Panc1 (cell line): Measurements from ENCODE around the gene ME2. TPM values are rescaled to one million over a fixed set of nuclear protein-coding genes. Genes with fewer than 3 reads are reported as not detected.

Source experiments
- ATAC-seq: fragments of 200-7000 bp; cut with Tn5 transposase; 2 replicates; pipeline ENCODE4 v1.9.1; 2020; ENCODE audit warnings: mild to moderate bottlenecking, moderate library complexity
- BruUV-seq: library from RNA; stranded (reverse); fragments of 400-500 nt; replicated peaks from 2 replicates; lab custom pipeline; 2021; lab: Mats Ljungman, UMichigan
- CTCF ChIA-PET: fragments of 300-600 bp; sonication (Branson Sonifier 250); formaldehyde crosslinking; loops from one replicate; lab custom pipeline; 2022; ENCODE audit warnings: antibody characterized with exemption; lab: Charles Lee
- POLR2A ChIA-PET: fragments of 300-600 bp; sonication (Branson Sonifier 250); formaldehyde crosslinking; loops from one replicate; lab custom pipeline; 2022; ENCODE audit warnings: antibody characterized with exemption; lab: Charles Lee
- DNase-seq: peaks from one replicate; pipeline ENCODE4 v3.0.0-alpha.2; 2010; ENCODE audit warnings: low read depth, low spot score
- H3K27ac ChIP-seq: 2 replicates; pipeline ENCODE4 v1.5.1; 2011; ENCODE audit warnings: mild to moderate bottlenecking, low read length, inconsistent platforms
- H3K27me3 ChIP-seq: fragments of 200-500 bp; sonication (Bioruptor generic); 2 replicates; pipeline ENCODE4 v1.6.0; 2014; ENCODE audit warnings: low read length, inconsistent platforms; ENCODE audit not compliant: control insufficient read depth, insufficient read depth
- H3K36me3 ChIP-seq: fragments of 200-500 bp; sonication (Bioruptor generic); 2 replicates; pipeline ENCODE4 v1.5.1; 2014; ENCODE audit warnings: inconsistent platforms, mild to moderate bottlenecking, low read length, moderate library complexity; ENCODE audit not compliant: control insufficient read depth, insufficient read depth
- H3K4me1 ChIP-seq: 2 replicates; pipeline ENCODE4 v1.5.1; 2011; ENCODE audit warnings: inconsistent platforms, mild to moderate bottlenecking, low read length, moderate library complexity; ENCODE audit not compliant: control insufficient read depth, insufficient read depth
- H3K4me3 ChIP-seq, 2 experiments: 2 replicates each; pipeline ENCODE4 v1.5.1; 2011 to 2012; ENCODE audit warnings: low read depth in 2 of 2, low read length in 2 of 2, mild to moderate bottlenecking in 2 of 2, inconsistent platforms in 1 of 2, moderate library complexity in 1 of 2
- H3K9me3 ChIP-seq: fragments of 200-500 bp; sonication (Bioruptor generic); 2 replicates; pipeline ENCODE4 v1.5.1; 2014; ENCODE audit warnings: low read depth, mild to moderate bottlenecking, inconsistent platforms, low read length, moderate library complexity; ENCODE audit not compliant: control insufficient read depth, insufficient read depth
- CTCF ChIP-seq: fragments of 450-650 bp; IDR thresholded peaks from 2 replicates; pipeline ENCODE4 v1.5.1; 2017; ENCODE audit warnings: mild to moderate bottlenecking
- POLR2AphosphoS5 ChIP-seq: IDR thresholded peaks from 2 replicates; pipeline ENCODE4 v1.6.1; 2012; ENCODE audit warnings: mild to moderate bottlenecking, low read depth, low read length, moderate library complexity
- REST ChIP-seq, 2 experiments: IDR thresholded peaks; 2 replicates each; pipeline ENCODE4 v1.6.1; 2011 to 2012; ENCODE audit warnings: low read depth in 2 of 2, control low read depth in 1 of 2, low read length in 1 of 2, mild to moderate bottlenecking in 1 of 2, moderate library complexity in 1 of 2; ENCODE audit not compliant: insufficient read depth in 1 of 2
- SIN3A ChIP-seq: IDR thresholded peaks from 2 replicates; pipeline ENCODE4 v1.6.1; 2012; ENCODE audit warnings: low read depth, mild to moderate bottlenecking, low read length, moderate library complexity, borderline replicate concordance; ENCODE audit not compliant: insufficient read depth
- TCF7L2 ChIP-seq: IDR thresholded peaks from 2 replicates; pipeline ENCODE4 v1.6.1; 2011; ENCODE audit warnings: mild to moderate bottlenecking, low read depth, low read length, inconsistent platforms
- in situ Hi-C: cut with HindIII; loops from 2 replicates; pipeline ENCODE4 v1.10.0; 2016; ENCODE audit warnings: low sequenced_read_pairs, low pct_unique_long_range_greater_than_20kb
- intact Hi-C: fragments of 100-400 bp; cut with micrococcal nuclease; formaldehyde crosslinking; loops from one replicate; pipeline ENCODE4 v1.10.0; 2022; ENCODE audit not compliant: unreplicated experiment
- total RNA-seq: library from RNA; stranded (reverse); gene quantifications from one replicate; pipeline ENCODE4 v1.2.1, GENCODE V29; 2021; ENCODE audit not compliant: unreplicated experiment

The ME2 gene
- total RNA-seq, 1 experiment from 2014 or later, result 38.2 TPM

GRCh38 chr18:50956116-50956515 lies 77.2 kb downstream of the ME2 start:
- CTCF ChIA-PET, result interaction anchor here (0.7 kb wide), 1 partner anchor 20 kb away, joined by 4 read pairs; no protein-coding TSS in a partner anchor
- H3K27ac ChIP-seq, result no peak overlapping the region
- BruUV-seq, result no TSS peak
- intact Hi-C loops (no loop called here), in situ Hi-C loops (no loop called here)
- no peaks in the 10 kb centered on the region for H3K4me1 ChIP-seq
- no peaks in the 10 kb centered on the region for H3K9me3 ChIP-seq
- POLR2A ChIA-PET, result interaction anchor here (0.7 kb wide), 1 partner anchor 10 kb away, joined by 8 read pairs; no protein-coding TSS in a partner anchor
- no peaks in the 10 kb centered on the region for H3K27me3 ChIP-seq
- no peaks in the 10 kb centered on the region for H3K36me3 ChIP-seq
- ATAC-seq (no peak), DNase-seq (no peak)
- no peak for TF ChIP-seq CTCF
- no peak for TF ChIP-seq SIN3A
- no peak for TF ChIP-seq POLR2AphosphoS5
- no peak for TF ChIP-seq REST (IDR thresholded peaks at IDR 0.05; ENCODE audit: insufficient read depth in 1 of 2, low read depth in 2 of 2, low read length in 1 of 2)
- TF ChIP-seq TCF7L2, result no peak
- no peak overlapping the region for H3K4me3 ChIP-seq

- in situ Hi-C loops, result no loop called here
- ATAC-seq, result no peak
- ChIA-PET POLR2A (no interaction called here), CTCF (no interaction called here)
- peaks cover 3% of the 10 kb centered on the region; the same call in 1 of the 2 replicates for H3K9me3 ChIP-seq
- no peak overlapping the region for H3K27ac ChIP-seq
- TF ChIP-seq TCF7L2, result no peak
- no peak for TF ChIP-seq REST (IDR thresholded peaks at IDR 0.05; ENCODE audit: insufficient read depth in 1 of 2, low read depth in 2 of 2, low read length in 1 of 2)
- no peak for TF ChIP-seq CTCF
- no peak for TF ChIP-seq SIN3A
- no peaks in the 10 kb centered on the region for H3K27me3 ChIP-seq
- intact Hi-C loops, result no loop called here
- no peak overlapping the region for H3K4me3 ChIP-seq
- BruUV-seq, result no TSS peak
- no peaks in the 10 kb centered on the region for H3K36me3 ChIP-seq
- no peaks in the 10 kb centered on the region for H3K4me1 ChIP-seq
- no peak for DNase-seq
Observed at GRCh38 chr18:50961974-50962373, 83.1 kb downstream of the ME2 start.
